GM12878 (cell line): Measurements from ENCODE around the gene FCRL2.

Experiments
- ESRRA ChIP-seq: IDR thresholded peaks from 2 replicates; pipeline ENCODE4 v1.6.1; 2012; ENCODE audit warnings: mild to moderate bottlenecking, low read length, improper control_type of control experiment
- FOXK2 ChIP-seq: fragments of 450-650 bp; IDR thresholded peaks from 2 replicates; pipeline ENCODE4 v1.6.1; 2017; ENCODE audit warnings: mild to moderate bottlenecking, moderate library complexity
- MXI1 ChIP-seq: fragments of 150-350 bp; IDR thresholded peaks from 2 replicates; pipeline ENCODE4 v1.6.1; 2011; ENCODE audit warnings: low read depth, mild to moderate bottlenecking, inconsistent platforms, low read length, improper control_type of control experiment
- NR2C2 ChIP-seq: IDR thresholded peaks from 2 replicates; pipeline ENCODE4 v1.6.1; 2011; ENCODE audit warnings: borderline replicate concordance, low read depth; ENCODE audit not compliant: control insufficient read depth, insufficient read length
- POLR2A ChIP-seq: IDR thresholded peaks from 2 replicates; pipeline ENCODE4 v1.6.1; 2011; ENCODE audit warnings: low read depth, mild to moderate bottlenecking, low read length
- POLR2AphosphoS5 ChIP-seq: IDR thresholded peaks from 2 replicates; pipeline ENCODE4 v1.6.1; 2011; ENCODE audit warnings: mild to moderate bottlenecking, low read length, inconsistent platforms
- ZNF207 ChIP-seq: fragments of 450-650 bp; IDR thresholded peaks from 2 replicates; pipeline ENCODE4 v1.6.1; 2014; ENCODE audit warnings: antibody characterized with exemption, mild to moderate bottlenecking, borderline replicate concordance
- ZNF592 ChIP-seq: fragments of 450-650 bp; IDR thresholded peaks from 2 replicates; pipeline ENCODE4 v1.6.1; 2017; ENCODE audit warnings: mild to moderate bottlenecking, moderate library complexity
- ZZZ3 ChIP-seq: IDR thresholded peaks from 2 replicates; pipeline ENCODE4 v1.6.1; 2011; ENCODE audit warnings: low read depth; ENCODE audit not compliant: control insufficient read depth, insufficient read length
- TF ChIP-seq, protein P1 (sequence below), 3 experiments: IDR thresholded peaks in 2 of 3; conservative IDR thresholded peaks in 1 of 3; 2 replicates each; pipeline ENCODE4 v1.5.1; 2011; ENCODE audit warnings: low read depth in 3 of 3, low read length in 3 of 3, mild to moderate bottlenecking in 3 of 3, control low read depth in 2 of 3, moderate library complexity in 2 of 3, inconsistent platforms in 1 of 3, mixed read lengths in 1 of 3; ENCODE audit not compliant: control insufficient read depth in 2 of 3, insufficient read depth in 1 of 3; ENCODE audit errors: extremely low read depth in 1 of 3
- TF ChIP-seq, protein P2 (sequence below): IDR thresholded peaks from 2 replicates; pipeline ENCODE4 v1.6.1; 2012; ENCODE audit warnings: low read length, inconsistent platforms

GRCh38 chr1:157732755-157733154, 44.2 kb downstream of the FCRL2 start:
- TF ChIP-seq ZZZ3 = no peak
- no peak for TF ChIP-seq POLR2A
- no peak for TF ChIP-seq NR2C2
- TF ChIP-seq POLR2AphosphoS5 = no peak
- no peak for TF ChIP-seq ESRRA
- TF ChIP-seq, protein P1, sequence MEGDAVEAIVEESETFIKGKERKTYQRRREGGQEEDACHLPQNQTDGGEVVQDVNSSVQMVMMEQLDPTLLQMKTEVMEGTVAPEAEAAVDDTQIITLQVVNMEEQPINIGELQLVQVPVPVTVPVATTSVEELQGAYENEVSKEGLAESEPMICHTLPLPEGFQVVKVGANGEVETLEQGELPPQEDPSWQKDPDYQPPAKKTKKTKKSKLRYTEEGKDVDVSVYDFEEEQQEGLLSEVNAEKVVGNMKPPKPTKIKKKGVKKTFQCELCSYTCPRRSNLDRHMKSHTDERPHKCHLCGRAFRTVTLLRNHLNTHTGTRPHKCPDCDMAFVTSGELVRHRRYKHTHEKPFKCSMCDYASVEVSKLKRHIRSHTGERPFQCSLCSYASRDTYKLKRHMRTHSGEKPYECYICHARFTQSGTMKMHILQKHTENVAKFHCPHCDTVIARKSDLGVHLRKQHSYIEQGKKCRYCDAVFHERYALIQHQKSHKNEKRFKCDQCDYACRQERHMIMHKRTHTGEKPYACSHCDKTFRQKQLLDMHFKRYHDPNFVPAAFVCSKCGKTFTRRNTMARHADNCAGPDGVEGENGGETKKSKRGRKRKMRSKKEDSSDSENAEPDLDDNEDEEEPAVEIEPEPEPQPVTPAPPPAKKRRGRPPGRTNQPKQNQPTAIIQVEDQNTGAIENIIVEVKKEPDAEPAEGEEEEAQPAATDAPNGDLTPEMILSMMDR (IDR thresholded peaks at IDR 0.05 in 2 of 3, conservative IDR thresholded peaks at IDR 0.05 in 1 of 3; ENCODE audit: control insufficient read depth in 2 of 3, extremely low read depth in 1 of 3, insufficient read depth in 1 of 3, low read depth in 3 of 3, low read length in 3 of 3) = no peak
- TF ChIP-seq MXI1 = no peak
- TF ChIP-seq, protein P2, sequence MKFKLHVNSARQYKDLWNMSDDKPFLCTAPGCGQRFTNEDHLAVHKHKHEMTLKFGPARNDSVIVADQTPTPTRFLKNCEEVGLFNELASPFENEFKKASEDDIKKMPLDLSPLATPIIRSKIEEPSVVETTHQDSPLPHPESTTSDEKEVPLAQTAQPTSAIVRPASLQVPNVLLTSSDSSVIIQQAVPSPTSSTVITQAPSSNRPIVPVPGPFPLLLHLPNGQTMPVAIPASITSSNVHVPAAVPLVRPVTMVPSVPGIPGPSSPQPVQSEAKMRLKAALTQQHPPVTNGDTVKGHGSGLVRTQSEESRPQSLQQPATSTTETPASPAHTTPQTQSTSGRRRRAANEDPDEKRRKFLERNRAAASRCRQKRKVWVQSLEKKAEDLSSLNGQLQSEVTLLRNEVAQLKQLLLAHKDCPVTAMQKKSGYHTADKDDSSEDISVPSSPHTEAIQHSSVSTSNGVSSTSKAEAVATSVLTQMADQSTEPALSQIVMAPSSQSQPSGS = no peak
- TF ChIP-seq FOXK2 = no peak
- TF ChIP-seq ZNF592 = no peak
- no peak for TF ChIP-seq ZNF207
